ENCODE data around the gene PRDX2. TPM values are rescaled to one million over a fixed set of nuclear protein-coding genes. Genes with fewer than 3 reads are reported as not detected.
"Not testable (repeated sequence)": the region's sequence is repeated elsewhere in the genome, so short reads cannot be mapped to it uniquely, and the experiment has no call there.

The PRDX2 gene
- total RNA-seq, 1 donor from 2014 or later = 672 TPM

GRCh38 chr19:12800466-12800770 lies 1.2 kb downstream of the PRDX2 start:
- Mint-ChIP-seq H3K4me3 (peak overlapping the region; percentile 94), H3K9me3 (no peaks in the 10 kb centered on the region), H3K36me3 (ENCODE audit: low read depth) (no peaks in the 10 kb centered on the region), H3K4me1 (peaks cover 28% of the 10 kb centered on the region), H3K27ac (ENCODE audit: unreplicated experiment) (no peak overlapping the region), H3K27me3 (ENCODE audit: low read depth) (peaks cover 3% of the 10 kb centered on the region)
- TF ChIP-seq CTCF (conservative IDR thresholded peaks at IDR 0.05) = no peak
- no peak for DNase-seq (ENCODE audit: low read depth, low spot score)

GRCh38 chr19:12799742-12800465 lies 1.7 kb downstream of the PRDX2 start:
- H3K27me3 Mint-ChIP-seq (ENCODE audit: low read depth) = peaks cover 3% of the 10 kb centered on the region
- no peaks in the 10 kb centered on the region for H3K36me3 Mint-ChIP-seq (ENCODE audit: low read depth)
- peak overlapping the region; percentile 94 for H3K4me3 Mint-ChIP-seq
- no peak for DNase-seq (ENCODE audit: low read depth, low spot score)
- no peak for TF ChIP-seq CTCF (conservative IDR thresholded peaks at IDR 0.05)
- no peak overlapping the region for H3K27ac Mint-ChIP-seq (ENCODE audit: unreplicated experiment)
- H3K4me1 Mint-ChIP-seq = peaks cover 28% of the 10 kb centered on the region
- no peaks in the 10 kb centered on the region for H3K9me3 Mint-ChIP-seq

GRCh38 chr19:12797607-12798006 lies 4.0 kb downstream of the PRDX2 start:
- Mint-ChIP-seq H3K4me1 (peaks cover 38% of the 10 kb centered on the region), H3K4me3 (peak overlapping the region; percentile 92)
- not testable (repeated sequence) for H3K27ac Mint-ChIP-seq (ENCODE audit: unreplicated experiment); H3K9me3 Mint-ChIP-seq; H3K36me3 Mint-ChIP-seq (ENCODE audit: low read depth); H3K27me3 Mint-ChIP-seq (ENCODE audit: low read depth); DNase-seq (ENCODE audit: low read depth, low spot score)

GRCh38 chr19:12797141-12797587 lies 4.4 kb downstream of the PRDX2 start:
- peaks cover 7% of the 10 kb centered on the region for H3K27me3 Mint-ChIP-seq (ENCODE audit: low read depth)
- H3K9me3 Mint-ChIP-seq = no peaks in the 10 kb centered on the region
- no peak overlapping the region for H3K27ac Mint-ChIP-seq (ENCODE audit: unreplicated experiment)
- no peaks in the 10 kb centered on the region for H3K36me3 Mint-ChIP-seq (ENCODE audit: low read depth)
- no peak for DNase-seq (ENCODE audit: low read depth, low spot score)
- H3K4me3 Mint-ChIP-seq = peak overlapping the region; percentile 92
- peaks cover 34% of the 10 kb centered on the region for H3K4me1 Mint-ChIP-seq
- TF ChIP-seq CTCF (conservative IDR thresholded peaks at IDR 0.05) = no peak

GRCh38 chr19:12796146-12797071 lies 5.2 kb downstream of the PRDX2 start:
- peaks cover 32% of the 10 kb centered on the region for H3K4me1 Mint-ChIP-seq
- H3K9me3 Mint-ChIP-seq = no peaks in the 10 kb centered on the region
- peak overlapping the region; percentile 92 for H3K4me3 Mint-ChIP-seq
- TF ChIP-seq CTCF (conservative IDR thresholded peaks at IDR 0.05) = peak; percentile 95
- no peak overlapping the region for H3K27ac Mint-ChIP-seq (ENCODE audit: unreplicated experiment)
- peaks cover 7% of the 10 kb centered on the region for H3K27me3 Mint-ChIP-seq (ENCODE audit: low read depth)
- H3K36me3 Mint-ChIP-seq (ENCODE audit: low read depth) = no peaks in the 10 kb centered on the region
- DNase-seq (ENCODE audit: low read depth, low spot score) = peak; percentile 88

- Mint-ChIP-seq H3K36me3 (ENCODE audit: low read depth) (no peaks in the 10 kb centered on the region), H3K9me3 (no peaks in the 10 kb centered on the region), H3K27me3 (ENCODE audit: low read depth) (peaks cover 18% of the 10 kb centered on the region), H3K4me3 (peak overlapping the region; percentile 84), H3K27ac (ENCODE audit: unreplicated experiment) (no peak overlapping the region), H3K4me1 (peaks cover 36% of the 10 kb centered on the region)
- no peak for DNase-seq (ENCODE audit: low read depth, low spot score)
- no peak for TF ChIP-seq CTCF (conservative IDR thresholded peaks at IDR 0.05)
Measured at GRCh38 chr19:12794971-12795381, 6.6 kb downstream of the PRDX2 start.
